Heart right ventricle (tissue), 16 donors: Measurements from ENCODE around the gene TAL1. TPM values are rescaled to one million over a fixed set of nuclear protein-coding genes. Genes with fewer than 3 reads are reported as not detected.
"Not testable (repeated sequence)": the region's sequence is repeated elsewhere in the genome, so short reads cannot be mapped to it uniquely, and the experiment has no call there.

Experiments
- ATAC-seq, 8 donors: fragments of 200-7000 bp; cut with Tn5 transposase; one replicate each; pipeline ENCODE4 v1.9.1; 2020; ENCODE audit warnings: mild to moderate bottlenecking in 8 of 8, moderate library complexity in 8 of 8, moderate number of reproducible peaks in 1 of 8
- DNase-seq, 2 donors: peaks; one replicate each; pipeline ENCODE4 v3.0.0-alpha.2; 2020
- H3K27ac ChIP-seq, 10 donors: fragments of 200-600 bp; sonication (generic) in 2 of 10; one replicate each; pipeline versions ENCODE4 v1.5.0 to v1.8.0; 2020 to 2022; ENCODE audit warnings: mild to moderate bottlenecking in 3 of 10
- H3K27me3 ChIP-seq, 7 donors: fragments of 200-600 bp; one replicate each; pipeline ENCODE4 v1.8.0; 2021 to 2022; ENCODE audit warnings: mild to moderate bottlenecking in 2 of 7
- H3K36me3 ChIP-seq, 9 donors: fragments of 200-600 bp; sonication (generic) in 1 of 9; one replicate each; pipeline versions ENCODE4 v1.5.0 to v1.8.0; 2020 to 2022; ENCODE audit warnings: mild to moderate bottlenecking in 2 of 9
- H3K4me1 ChIP-seq, 9 donors: fragments of 200-600 bp; sonication (generic) in 1 of 9; one replicate each; pipeline versions ENCODE4 v1.5.0 to v1.8.0; 2020 to 2022; ENCODE audit warnings: mild to moderate bottlenecking in 4 of 9
- H3K4me3 ChIP-seq, 10 donors: fragments of 200-600 bp; sonication (generic) in 2 of 10; one replicate each; pipeline versions ENCODE4 v1.5.0 to v1.8.0; 2020 to 2022; ENCODE audit warnings: mild to moderate bottlenecking in 7 of 10, moderate library complexity in 2 of 10
- H3K9me3 ChIP-seq, 11 donors: fragments of 200-600 bp in 10 of 11; sonication (generic) in 2 of 11; one replicate each; pipeline versions ENCODE4 v1.5.0 to v1.8.0; 2013 to 2022; ENCODE audit warnings: mild to moderate bottlenecking in 2 of 11, control low read depth in 1 of 11, moderate library complexity in 1 of 11
- WGBS, 2 donors: extraction: QIAGEN DNeasy Blood & Tissue Kit; methylation state at CpG; one replicate each; pipeline ENCODE4 v1.1.7; 2013; ENCODE audit warnings: inconsistent platforms in 1 of 2; 5-methylcytosine and 5-hydroxymethylcytosine counted together
- intact Hi-C, 10 donors: fragments of 100-400 bp; cut with DNase I; formaldehyde crosslinking; loops; one replicate each; pipeline versions ENCODE4 v1.11.1 to v1.14.2; 2022
- polyA plus RNA-seq, 2 donors: library from polyadenylated mRNA; stranded (reverse); fragments of 200-250 nt; gene quantifications; one replicate each; pipeline ENCODE4 v1.2.3, GENCODE V29; 2013
- total RNA-seq, 10 donors: library from RNA; stranded (reverse); fragmentation: NEBNext Ultra II Directional in 3 of 10; extraction: Animal tissue kit (Norgen Biotek cat#: 25700) in 3 of 10; gene quantifications; one replicate each; pipeline versions ENCODE4 v1.2.1 to v1.2.4, GENCODE V29; 2021 to 2023
- TF ChIP-seq, protein P1 (sequence below), 9 donors: fragments of 200-600 bp; sonication (generic) in 2 of 9; IDR thresholded peaks; one replicate each; pipeline versions ENCODE4 v1.5.0 to v1.8.0; 2021 to 2022; ENCODE audit warnings: antibody characterized with exemption in 9 of 9, mild to moderate bottlenecking in 5 of 9, moderate library complexity in 1 of 9
- donor health status: Arrhythmogenic right ventricular cardiomyopathy.
- donor health status: ischemic (EF 13 %, LVEDD 7.1; RV severe dilation, severe dysfunction).
- donor health status: healthy with polysubstance abuse.
- donor health status: DM: no; HTN: yes; CAD: no.
- donor health status: DM: no; HTN: no; CAD: no.
- donor health status: ischemic (EF 25% LVEDD 6.9; RV normal size, moderate dysfunction).
- donor health status: ischemic (EF 25% LVEDD 5.7; RV mildly dilated, moderate dysfunction).
- donor health status: healthy.
- donor health status: DM: yes; HTN: yes; CAD: no.
- donor health status: Ischemic cardiomyopathy.
- donor health status: ischemic (EF 35%, LVEDD 5.7; RV mildly dilated, moderate dysfunction).
- donor health status: nonischemic (EF 11% LVEDD 7.7; RV severe dilation, severe dysfunction).
- donor health status: DM: yes; HTN: yes; CAD: no.
- donor health status: PGD.
- donor health status: ischemic (EF 29% LVEDD 5.4; RV normal size, mild dysfunction).
- donor health status: nonischemic (EF 23%, LVEDD 6.1; RV moderate dilation, normal function).

Gene TAL1
- total and polyA plus RNA-seq, 12 donors, result 1.8 to 7.4 (median 4.0) TPM

DNA sequence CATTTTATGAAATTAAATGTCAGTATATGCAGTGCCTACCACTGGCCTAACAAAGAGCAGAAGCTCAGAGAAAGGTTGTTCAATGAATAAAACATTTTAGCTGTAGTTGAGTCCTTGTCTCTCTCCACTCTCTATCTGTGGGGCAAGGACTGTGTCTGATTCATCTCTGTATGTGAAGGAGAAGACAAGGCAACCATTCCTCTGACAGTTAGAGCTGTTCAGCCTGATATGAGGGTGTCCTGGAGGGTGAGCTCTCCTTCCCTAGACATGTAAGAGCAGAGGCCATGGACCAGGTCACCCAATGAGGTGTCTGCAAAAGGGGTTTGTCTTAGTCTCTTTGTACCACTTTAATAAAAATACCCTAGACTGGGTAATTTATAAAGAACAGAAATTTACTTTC, 37.7 kb downstream of the TAL1 start:
- no peak overlapping the region for H3K4me3 ChIP-seq
- no peak overlapping the region for H3K27ac ChIP-seq
- TF ChIP-seq, protein P1, sequence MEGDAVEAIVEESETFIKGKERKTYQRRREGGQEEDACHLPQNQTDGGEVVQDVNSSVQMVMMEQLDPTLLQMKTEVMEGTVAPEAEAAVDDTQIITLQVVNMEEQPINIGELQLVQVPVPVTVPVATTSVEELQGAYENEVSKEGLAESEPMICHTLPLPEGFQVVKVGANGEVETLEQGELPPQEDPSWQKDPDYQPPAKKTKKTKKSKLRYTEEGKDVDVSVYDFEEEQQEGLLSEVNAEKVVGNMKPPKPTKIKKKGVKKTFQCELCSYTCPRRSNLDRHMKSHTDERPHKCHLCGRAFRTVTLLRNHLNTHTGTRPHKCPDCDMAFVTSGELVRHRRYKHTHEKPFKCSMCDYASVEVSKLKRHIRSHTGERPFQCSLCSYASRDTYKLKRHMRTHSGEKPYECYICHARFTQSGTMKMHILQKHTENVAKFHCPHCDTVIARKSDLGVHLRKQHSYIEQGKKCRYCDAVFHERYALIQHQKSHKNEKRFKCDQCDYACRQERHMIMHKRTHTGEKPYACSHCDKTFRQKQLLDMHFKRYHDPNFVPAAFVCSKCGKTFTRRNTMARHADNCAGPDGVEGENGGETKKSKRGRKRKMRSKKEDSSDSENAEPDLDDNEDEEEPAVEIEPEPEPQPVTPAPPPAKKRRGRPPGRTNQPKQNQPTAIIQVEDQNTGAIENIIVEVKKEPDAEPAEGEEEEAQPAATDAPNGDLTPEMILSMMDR (IDR thresholded peaks at IDR 0.05), result no peak
- H3K4me1 ChIP-seq, result peaks cover 2 to 35% (median 21%) of the 10 kb centered on the region in 9 donors
- H3K36me3 ChIP-seq, result no peaks in the 10 kb centered on the region
- ATAC-seq (no peak), DNase-seq (no peak)
- no peaks in the 10 kb centered on the region for H3K9me3 ChIP-seq
- intact Hi-C loops, result loop anchor here in 9 of 10 donors (5.0 to 10.0 kb wide), 7 partner anchors 68 to 533 kb away; partner anchors contain the start of gene CMPK1 (in 3 of the 9)
- H3K27me3 ChIP-seq, result peaks cover 0 to 38% (median 0%) of the 10 kb centered on the region in 7 donors

DNA sequence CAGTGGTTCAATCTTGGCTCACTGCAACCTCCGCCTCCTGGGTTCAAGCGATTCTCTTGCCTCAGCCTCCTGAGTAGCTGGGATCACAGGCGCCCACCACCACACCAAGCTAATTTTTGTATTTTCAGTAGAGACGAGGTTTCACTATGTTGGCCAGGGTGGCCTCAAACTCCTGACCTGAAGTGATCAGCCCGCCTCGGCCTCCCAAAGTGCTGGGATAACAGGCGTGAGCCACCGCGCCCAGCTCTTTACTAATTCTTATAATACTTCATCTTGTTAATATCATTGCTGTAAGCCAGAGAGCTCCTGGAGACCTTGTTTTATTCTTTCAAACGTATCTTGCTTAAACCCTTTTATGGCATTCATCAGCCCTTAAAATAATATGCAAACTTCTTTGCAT, 38.5 kb downstream of the TAL1 start:
- DNase-seq, result not testable (repeated sequence)
- intact Hi-C loops, result loop anchor here (2.0 to 10.0 kb wide), 9 partner anchors 39 to 534 kb away; partner anchors contain the start of genes CMPK1 (in 3 of the 10) and TAL1 (in 1 of the 10)

DNA sequence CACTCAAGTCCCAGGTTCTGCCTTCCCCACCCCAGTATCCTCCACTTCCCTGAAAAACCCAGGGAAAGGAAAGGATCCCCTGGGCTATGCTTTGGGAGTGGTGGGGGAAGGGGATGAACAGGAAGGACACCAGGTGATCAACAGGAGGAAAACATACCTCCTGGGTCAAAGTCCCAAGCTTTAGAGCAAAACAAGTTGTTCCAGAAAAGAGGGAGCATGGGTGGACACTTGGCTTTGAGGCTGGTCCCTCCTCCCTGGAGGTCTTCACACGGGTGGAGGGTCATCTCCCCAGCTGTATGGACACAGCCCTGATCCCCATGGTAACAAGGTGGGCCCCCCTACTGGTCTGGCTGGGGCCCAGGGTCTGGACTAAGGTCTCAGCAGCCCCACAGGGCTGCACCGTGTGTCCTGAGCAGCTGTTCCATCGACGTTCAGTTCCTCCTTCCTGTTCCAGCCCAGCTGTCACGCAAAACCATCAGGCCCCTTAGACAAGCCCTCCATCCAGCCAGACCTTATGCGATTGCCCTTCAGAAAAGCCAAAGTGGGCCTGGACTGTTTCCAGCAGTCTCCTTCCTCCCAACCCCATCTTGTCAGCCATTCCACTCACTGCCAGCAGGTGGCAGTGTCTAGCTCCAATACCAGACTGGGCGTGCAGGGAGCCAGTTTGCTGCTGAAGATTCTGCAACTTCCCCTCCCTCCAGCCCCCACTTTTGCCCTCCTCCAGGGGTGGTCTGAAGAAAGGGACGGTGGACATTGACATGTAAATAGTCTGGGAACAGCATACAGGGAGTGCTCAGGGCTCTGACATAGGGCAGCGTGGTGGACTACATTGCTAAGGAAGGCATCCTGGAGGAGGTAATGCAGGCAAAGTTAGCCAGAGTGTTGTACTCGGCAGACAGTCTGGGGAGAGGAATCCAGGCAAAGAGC, 39.3 kb downstream of the TAL1 start:
- Histone ChIP-seq H3K36me3 (no peaks in the 10 kb centered on the region), H3K27me3 (peaks cover 0 to 24% (median 0%) of the 10 kb centered on the region in 7 donors), H3K4me3 (no peak overlapping the region), H3K9me3 (no peaks in the 10 kb centered on the region), H3K27ac (no peak overlapping the region), H3K4me1 (peaks cover 2 to 35% (median 21%) of the 10 kb centered on the region in 9 donors)
- TF ChIP-seq, protein P1 (IDR thresholded peaks at IDR 0.05), result peak; percentile 92 to 97 (median 95)
- peak; percentile 77 to 79 for DNase-seq
- 9% methylated on average over 10 of the region's 10 CpGs for WGBS, 2 donors
- ATAC-seq, result peak; percentile 53 to 82 (median 66)
- intact Hi-C loops, result loop anchor here (2.0 to 10.0 kb wide), 9 partner anchors 40 to 535 kb away; partner anchors contain the start of genes CMPK1 (in 3 of the 10) and TAL1 (in 1 of the 10)

More for the DNA sequence above, 38.5 kb downstream of the TAL1 start:
- not testable (repeated sequence) for H3K27ac ChIP-seq, H3K36me3 ChIP-seq, H3K9me3 ChIP-seq, H3K4me3 ChIP-seq, ATAC-seq
- H3K27me3 ChIP-seq, result peaks cover 0 to 30% (median 0%) of the 10 kb centered on the region in 7 donors
- peaks cover 2 to 35% (median 21%) of the 10 kb centered on the region in 9 donors for H3K4me1 ChIP-seq
- 87 to 88% methylated on average over 10 of the region's 10 CpGs for WGBS, 2 donors

DNA sequence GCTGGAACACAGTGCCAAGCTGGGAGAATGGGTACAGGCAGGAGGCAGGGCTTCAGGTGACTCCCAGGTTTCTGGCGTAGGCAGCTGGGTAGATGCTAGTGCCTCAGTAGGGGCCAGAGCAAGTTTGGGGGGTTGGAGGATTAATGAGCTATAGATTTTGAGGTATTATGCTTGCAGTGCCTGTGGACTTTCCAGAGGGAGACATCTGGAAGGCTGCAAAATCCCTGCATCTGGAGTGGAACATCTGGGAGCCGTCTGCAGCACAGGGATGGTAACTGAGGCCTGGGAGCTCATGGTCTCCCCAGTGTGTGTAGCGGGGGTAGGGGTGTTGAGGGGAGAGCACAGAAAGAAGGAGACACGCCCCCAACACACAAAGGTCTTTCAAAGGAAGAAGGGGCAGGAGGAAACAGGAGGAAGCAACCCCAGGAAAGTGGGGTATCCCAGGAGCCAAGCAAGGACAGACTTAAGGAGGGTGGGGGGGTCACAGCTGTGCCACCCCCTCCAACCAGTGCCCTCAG, 40.0 kb downstream of the TAL1 start:
- ATAC-seq (no peak), DNase-seq (no peak)
- H3K9me3 ChIP-seq, result no peaks in the 10 kb centered on the region
- TF ChIP-seq, protein P1 (IDR thresholded peaks at IDR 0.05), result no peak
- H3K4me3 ChIP-seq, result no peak overlapping the region
- H3K27me3 ChIP-seq, result peaks cover 0 to 18% (median 0%) of the 10 kb centered on the region in 7 donors
- H3K27ac ChIP-seq, result no peak overlapping the region
- intact Hi-C loops, result loop anchor here (2.0 to 10.0 kb wide), 9 partner anchors 41 to 535 kb away; partner anchors contain the start of genes CMPK1 (in 3 of the 10) and TAL1 (in 1 of the 10)
- H3K4me1 ChIP-seq, result peaks cover 2 to 35% (median 21%) of the 10 kb centered on the region in 9 donors
- WGBS, 2 donors, result 73 to 79% methylated on average over 4 of the region's 4 CpGs
- no peaks in the 10 kb centered on the region for H3K36me3 ChIP-seq
